ENCODE data around the gene CHRND.

The CHRND gene

GRCh38 chr2:232576995-232577394, 51.0 kb downstream of the CHRND start:
- peaks cover 50% of the 10 kb centered on the region for H3K36me3 ChIP-seq (ENCODE audit: insufficient read depth, low read length)

GRCh38 chr2:232577841-232578240, 51.9 kb downstream of the CHRND start:
- Histone ChIP-seq H3K27me3 (ENCODE audit: insufficient read depth, low read length) (no peaks in the 10 kb centered on the region), H3K4me3 (ENCODE audit: low read length) (no peak overlapping the region), H3K9me3 (ENCODE audit: low read length) (no peaks in the 10 kb centered on the region), H3K4me1 (ENCODE audit: insufficient read depth, low read length) (peaks cover 6% of the 10 kb centered on the region), H3K36me3 (ENCODE audit: insufficient read depth, low read length) (peaks cover 55% of the 10 kb centered on the region), H2AFZ (ENCODE audit: low read depth, low read length) (no peak overlapping the region)

More at GRCh38 chr2:232576995-232577394, 51.0 kb downstream of the CHRND start:
- Histone ChIP-seq H3K4me3 (ENCODE audit: low read length) (no peak overlapping the region), H3K9me3 (ENCODE audit: low read length) (no peaks in the 10 kb centered on the region), H3K4me1 (ENCODE audit: insufficient read depth, low read length) (peaks cover 6% of the 10 kb centered on the region), H3K27me3 (ENCODE audit: insufficient read depth, low read length) (no peaks in the 10 kb centered on the region), H2AFZ (ENCODE audit: low read depth, low read length) (no peak overlapping the region)

DNA sequence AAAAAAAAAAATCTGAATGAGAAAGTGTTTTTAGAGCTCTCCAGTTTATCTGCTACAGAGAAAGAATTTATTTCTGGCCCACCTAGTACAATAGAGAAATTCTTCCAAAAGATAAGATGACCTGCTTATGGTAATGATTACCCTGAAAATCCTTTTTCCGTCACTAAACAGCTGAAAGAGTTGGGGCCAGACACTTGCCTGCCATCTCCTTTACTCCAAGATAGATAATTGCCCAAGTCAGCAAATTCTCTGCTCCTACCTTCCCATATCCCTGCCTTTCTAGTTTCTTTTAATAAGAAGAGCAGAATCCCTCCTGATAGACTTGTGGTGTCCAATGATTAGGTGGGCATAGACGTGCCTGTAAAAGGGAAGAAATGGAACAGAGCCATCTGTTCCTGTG, 52.7 kb downstream of the CHRND start:
- no peak overlapping the region for H2AFZ ChIP-seq (ENCODE audit: low read depth, low read length)
- peaks cover 6% of the 10 kb centered on the region for H3K4me1 ChIP-seq (ENCODE audit: insufficient read depth, low read length)
- no peaks in the 10 kb centered on the region for H3K27me3 ChIP-seq (ENCODE audit: insufficient read depth, low read length)
- H3K9me3 ChIP-seq (ENCODE audit: low read length), result no peaks in the 10 kb centered on the region
- H3K4me3 ChIP-seq (ENCODE audit: low read length), result no peak overlapping the region
- H3K36me3 ChIP-seq (ENCODE audit: insufficient read depth, low read length), result peaks cover 55% of the 10 kb centered on the region

GRCh38 chr2:232580648-232580981, 54.7 kb downstream of the CHRND start:
- H3K9me3 ChIP-seq (ENCODE audit: low read length), result no peaks in the 10 kb centered on the region
- H3K4me1 ChIP-seq (ENCODE audit: insufficient read depth, low read length), result no peaks in the 10 kb centered on the region
- H3K27me3 ChIP-seq (ENCODE audit: insufficient read depth, low read length), result no peaks in the 10 kb centered on the region
- H2AFZ ChIP-seq (ENCODE audit: low read depth, low read length), result no peak overlapping the region
- peaks cover 44% of the 10 kb centered on the region for H3K36me3 ChIP-seq (ENCODE audit: insufficient read depth, low read length)
- H3K4me3 ChIP-seq (ENCODE audit: low read length), result no peak overlapping the region

GRCh38 chr2:232581725-232582124, 55.8 kb downstream of the CHRND start:
- H3K4me3 ChIP-seq (ENCODE audit: low read length), result no peak overlapping the region
- no peaks in the 10 kb centered on the region for H3K9me3 ChIP-seq (ENCODE audit: low read length)
- H3K27me3 ChIP-seq (ENCODE audit: insufficient read depth, low read length), result no peaks in the 10 kb centered on the region
- peaks cover 44% of the 10 kb centered on the region for H3K36me3 ChIP-seq (ENCODE audit: insufficient read depth, low read length)
- H3K4me1 ChIP-seq (ENCODE audit: insufficient read depth, low read length), result no peaks in the 10 kb centered on the region
- no peak overlapping the region for H2AFZ ChIP-seq (ENCODE audit: low read depth, low read length)

DNA sequence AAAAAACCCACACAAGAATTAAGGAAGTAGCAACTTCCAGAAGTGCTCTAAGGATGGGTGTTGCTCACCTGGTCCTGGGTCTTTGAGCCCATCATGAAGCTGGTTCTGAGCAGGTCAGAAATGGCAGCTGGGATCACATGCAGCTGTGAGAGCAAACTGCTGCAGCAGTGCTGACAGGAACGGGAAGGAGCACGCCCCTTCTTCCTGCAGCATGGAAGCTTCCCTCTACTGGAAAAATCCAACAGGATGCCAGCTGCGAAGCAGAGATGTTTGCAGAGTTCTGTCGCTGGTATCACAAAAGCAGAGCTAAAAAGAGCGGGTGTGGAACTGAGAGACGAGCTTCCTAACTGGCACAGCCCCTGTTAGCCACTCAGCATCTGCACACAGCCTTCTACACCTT, 58.3 kb downstream of the CHRND start:
- Histone ChIP-seq H3K4me1 (ENCODE audit: insufficient read depth, low read length) (no peaks in the 10 kb centered on the region), H3K9me3 (ENCODE audit: low read length) (no peaks in the 10 kb centered on the region), H3K27me3 (ENCODE audit: insufficient read depth, low read length) (no peaks in the 10 kb centered on the region), H3K36me3 (ENCODE audit: insufficient read depth, low read length) (peaks cover 34% of the 10 kb centered on the region), H3K4me3 (ENCODE audit: low read length) (no peak overlapping the region), H2AFZ (ENCODE audit: low read depth, low read length) (no peak overlapping the region)

All from neuron (in vitro differentiated cells).